SK-N-SH treated with all-trans-retinoic acid at 6 μM for 48 hours (cell line): ENCODE results near the gene SCAND1.

Source experiments
- ATAC-seq: fragments of 200-7000 bp; cut with Tn5 transposase; 3 replicates; pipeline ENCODE4 v1.9.1; 2020; ENCODE audit warnings: mild to moderate bottlenecking, moderate library complexity
- ARNTL ChIP-seq: fragments of 450-650 bp; formaldehyde crosslinking; IDR thresholded peaks from 2 replicates; pipeline ENCODE4 v1.5.0; 2020; ENCODE audit warnings: low read depth, mild to moderate bottlenecking, moderate library complexity, borderline replicate concordance
- BACH2 ChIP-seq: fragments of 250-450 bp; sonication (Bioruptor Pico); IDR thresholded peaks from 2 replicates; pipeline ENCODE4 v1.9.0; 2021; ENCODE audit warnings: mild to moderate bottlenecking, borderline replicate concordance
- CSDC2 ChIP-seq: fragments of 250-450 bp; sonication (Bioruptor Pico); IDR thresholded peaks from 2 replicates; pipeline ENCODE4 v1.5.0; 2020; ENCODE audit warnings: mild to moderate bottlenecking, moderate library complexity
- ESRRG ChIP-seq: fragments of 250-450 bp; sonication (Bioruptor Pico); IDR thresholded peaks from 2 replicates; pipeline ENCODE4 v1.6.1; 2021; ENCODE audit warnings: mild to moderate bottlenecking
- GLIS3 ChIP-seq: fragments of 250-450 bp; sonication (Bioruptor Pico); IDR thresholded peaks from 2 replicates; pipeline ENCODE4 v1.5.0; 2020; ENCODE audit warnings: mild to moderate bottlenecking, moderate library complexity
- OSR1 ChIP-seq: fragments of 250-450 bp; sonication (Bioruptor Pico); IDR thresholded peaks from 2 replicates; pipeline ENCODE4 v1.8.0; 2022; ENCODE audit warnings: moderate library complexity, mild to moderate bottlenecking, inconsistent platforms
- PPARA ChIP-seq: fragments of 250-450 bp; sonication (Bioruptor Pico); IDR thresholded peaks from 2 replicates; pipeline ENCODE4 v1.5.0; 2020; ENCODE audit warnings: mild to moderate bottlenecking, borderline replicate concordance
- SNAI2 ChIP-seq: fragments of 250-450 bp; sonication (Bioruptor Pico); IDR thresholded peaks from 2 replicates; pipeline ENCODE4 v1.5.0; 2020; ENCODE audit warnings: mild to moderate bottlenecking, moderate library complexity
- TCF4 ChIP-seq: fragments of 250-450 bp; sonication (Bioruptor Pico); IDR thresholded peaks from 2 replicates; pipeline ENCODE4 v1.8.0; 2021; ENCODE audit warnings: mild to moderate bottlenecking, moderate library complexity, borderline replicate concordance
- TOX ChIP-seq: fragments of 250-450 bp; sonication (Bioruptor Pico); IDR thresholded peaks from 2 replicates; pipeline ENCODE4 v1.8.0; 2021; ENCODE audit warnings: mild to moderate bottlenecking, moderate library complexity, borderline replicate concordance
- ZC3H10 ChIP-seq: fragments of 250-450 bp; sonication (Bioruptor Pico); IDR thresholded peaks from 2 replicates; pipeline ENCODE4 v1.5.1; 2021; ENCODE audit warnings: mild to moderate bottlenecking, moderate library complexity
- ZFP3 ChIP-seq: fragments of 250-450 bp; sonication (Bioruptor Pico); IDR thresholded peaks from 2 replicates; pipeline ENCODE4 v1.5.0; 2020; ENCODE audit warnings: mild to moderate bottlenecking, moderate library complexity
- ZNF565 ChIP-seq: fragments of 450-650 bp; formaldehyde crosslinking; conservative IDR thresholded peaks from 2 replicates; pipeline ENCODE4 v1.5.0; 2020; ENCODE audit warnings: low read depth, mild to moderate bottlenecking, moderate library complexity
- ZNF8 ChIP-seq: fragments of 450-650 bp; formaldehyde crosslinking; IDR thresholded peaks from 2 replicates; pipeline ENCODE4 v1.5.0; 2020; ENCODE audit warnings: mild to moderate bottlenecking, moderate library complexity
- TF ChIP-seq, protein P1 (sequence below): fragments of 250-450 bp; sonication (Bioruptor Pico); IDR thresholded peaks from 2 replicates; pipeline ENCODE4 v1.8.0; 2021; ENCODE audit warnings: low read depth, mild to moderate bottlenecking, moderate library complexity, borderline replicate concordance
- TF ChIP-seq, protein P2 (sequence below): fragments of 250-450 bp; sonication (Bioruptor Pico); IDR thresholded peaks from 2 replicates; pipeline ENCODE4 v1.5.0; 2020; ENCODE audit warnings: mild to moderate bottlenecking, moderate library complexity
- TF ChIP-seq, protein P3 (sequence below): fragments of 250-450 bp; sonication (Bioruptor Pico); IDR thresholded peaks from 2 replicates; pipeline ENCODE4 v1.5.1; 2020; ENCODE audit warnings: low read depth, mild to moderate bottlenecking, moderate library complexity
- TF ChIP-seq, protein P4 (sequence below): fragments of 250-450 bp; sonication (Bioruptor Pico); IDR thresholded peaks from 2 replicates; pipeline ENCODE4 v1.8.0; 2020; ENCODE audit warnings: mild to moderate bottlenecking, moderate library complexity, borderline replicate concordance

SCAND1 gene

GRCh38 chr20:35942243-35942642, 12.1 kb downstream of the SCAND1 start:
- ATAC-seq, result no peak
- TF ChIP-seq, protein P1, sequence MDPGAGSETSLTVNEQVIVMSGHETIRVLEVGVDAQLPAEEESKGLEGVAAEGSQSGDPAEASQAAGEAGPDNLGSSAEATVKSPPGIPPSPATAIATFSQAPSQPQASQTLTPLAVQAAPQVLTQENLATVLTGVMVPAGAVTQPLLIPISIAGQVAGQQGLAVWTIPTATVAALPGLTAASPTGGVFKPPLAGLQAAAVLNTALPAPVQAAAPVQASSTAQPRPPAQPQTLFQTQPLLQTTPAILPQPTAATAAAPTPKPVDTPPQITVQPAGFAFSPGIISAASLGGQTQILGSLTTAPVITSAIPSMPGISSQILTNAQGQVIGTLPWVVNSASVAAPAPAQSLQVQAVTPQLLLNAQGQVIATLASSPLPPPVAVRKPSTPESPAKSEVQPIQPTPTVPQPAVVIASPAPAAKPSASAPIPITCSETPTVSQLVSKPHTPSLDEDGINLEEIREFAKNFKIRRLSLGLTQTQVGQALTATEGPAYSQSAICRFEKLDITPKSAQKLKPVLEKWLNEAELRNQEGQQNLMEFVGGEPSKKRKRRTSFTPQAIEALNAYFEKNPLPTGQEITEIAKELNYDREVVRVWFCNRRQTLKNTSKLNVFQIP, result no peak
- TF ChIP-seq ZFP3 (CRISPR knock-in tag), result no peak
- no peak for TF ChIP-seq BACH2 (CRISPR knock-in tag)
- no peak for TF ChIP-seq GLIS3
- no peak for TF ChIP-seq ZNF8 (CRISPR knock-in tag)
- TF ChIP-seq TOX, result no peak
- TF ChIP-seq TCF4 (CRISPR knock-in tag), result no peak
- TF ChIP-seq ZNF565 (CRISPR knock-in tag), result no peak
- TF ChIP-seq ARNTL, result no peak

GRCh38 chr20:35941620-35942019, 12.7 kb downstream of the SCAND1 start:
- no peak for ATAC-seq
- TF ChIP-seq TCF4 (CRISPR knock-in tag), result no peak
- TF ChIP-seq, protein P2, sequence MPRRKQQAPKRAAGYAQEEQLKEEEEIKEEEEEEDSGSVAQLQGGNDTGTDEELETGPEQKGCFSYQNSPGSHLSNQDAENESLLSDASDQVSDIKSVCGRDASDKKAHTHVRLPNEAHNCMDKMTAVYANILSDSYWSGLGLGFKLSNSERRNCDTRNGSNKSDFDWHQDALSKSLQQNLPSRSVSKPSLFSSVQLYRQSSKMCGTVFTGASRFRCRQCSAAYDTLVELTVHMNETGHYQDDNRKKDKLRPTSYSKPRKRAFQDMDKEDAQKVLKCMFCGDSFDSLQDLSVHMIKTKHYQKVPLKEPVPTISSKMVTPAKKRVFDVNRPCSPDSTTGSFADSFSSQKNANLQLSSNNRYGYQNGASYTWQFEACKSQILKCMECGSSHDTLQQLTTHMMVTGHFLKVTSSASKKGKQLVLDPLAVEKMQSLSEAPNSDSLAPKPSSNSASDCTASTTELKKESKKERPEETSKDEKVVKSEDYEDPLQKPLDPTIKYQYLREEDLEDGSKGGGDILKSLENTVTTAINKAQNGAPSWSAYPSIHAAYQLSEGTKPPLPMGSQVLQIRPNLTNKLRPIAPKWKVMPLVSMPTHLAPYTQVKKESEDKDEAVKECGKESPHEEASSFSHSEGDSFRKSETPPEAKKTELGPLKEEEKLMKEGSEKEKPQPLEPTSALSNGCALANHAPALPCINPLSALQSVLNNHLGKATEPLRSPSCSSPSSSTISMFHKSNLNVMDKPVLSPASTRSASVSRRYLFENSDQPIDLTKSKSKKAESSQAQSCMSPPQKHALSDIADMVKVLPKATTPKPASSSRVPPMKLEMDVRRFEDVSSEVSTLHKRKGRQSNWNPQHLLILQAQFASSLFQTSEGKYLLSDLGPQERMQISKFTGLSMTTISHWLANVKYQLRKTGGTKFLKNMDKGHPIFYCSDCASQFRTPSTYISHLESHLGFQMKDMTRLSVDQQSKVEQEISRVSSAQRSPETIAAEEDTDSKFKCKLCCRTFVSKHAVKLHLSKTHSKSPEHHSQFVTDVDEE, result no peak
- TF ChIP-seq ESRRG (CRISPR knock-in tag), result no peak
- TF ChIP-seq, protein P1, result no peak
- TF ChIP-seq SNAI2 (CRISPR knock-in tag), result no peak

DNA sequence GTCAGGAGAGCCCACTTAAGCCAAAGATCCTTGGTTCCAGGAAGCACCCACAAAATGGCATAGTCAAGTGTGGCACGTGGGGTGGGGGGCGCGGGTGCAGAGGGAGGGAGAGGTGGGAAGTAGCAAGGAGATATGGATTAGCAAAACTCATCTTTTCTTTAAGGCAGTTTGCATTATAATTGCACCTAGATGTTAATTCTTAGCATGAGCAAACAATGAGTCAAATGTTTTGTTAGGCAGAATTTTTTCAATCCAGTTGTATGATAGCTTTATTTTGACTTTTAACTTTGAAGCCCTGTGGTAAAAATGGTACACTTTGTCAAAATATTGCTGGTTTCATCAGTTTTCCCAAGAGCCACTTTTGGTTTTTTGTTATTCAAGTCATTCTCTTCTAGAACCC, 15.0 kb downstream of the SCAND1 start:
- TF ChIP-seq PPARA (CRISPR knock-in tag), result no peak
- TF ChIP-seq, protein P3, sequence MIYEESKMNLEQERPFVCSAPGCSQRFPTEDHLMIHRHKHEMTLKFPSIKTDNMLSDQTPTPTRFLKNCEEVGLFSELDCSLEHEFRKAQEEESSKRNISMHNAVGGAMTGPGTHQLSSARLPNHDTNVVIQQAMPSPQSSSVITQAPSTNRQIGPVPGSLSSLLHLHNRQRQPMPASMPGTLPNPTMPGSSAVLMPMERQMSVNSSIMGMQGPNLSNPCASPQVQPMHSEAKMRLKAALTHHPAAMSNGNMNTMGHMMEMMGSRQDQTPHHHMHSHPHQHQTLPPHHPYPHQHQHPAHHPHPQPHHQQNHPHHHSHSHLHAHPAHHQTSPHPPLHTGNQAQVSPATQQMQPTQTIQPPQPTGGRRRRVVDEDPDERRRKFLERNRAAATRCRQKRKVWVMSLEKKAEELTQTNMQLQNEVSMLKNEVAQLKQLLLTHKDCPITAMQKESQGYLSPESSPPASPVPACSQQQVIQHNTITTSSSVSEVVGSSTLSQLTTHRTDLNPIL (CRISPR knock-in tag), result no peak
- TF ChIP-seq OSR1 (CRISPR knock-in tag), result no peak
- TF ChIP-seq ZNF8 (CRISPR knock-in tag), result no peak
- no peak for TF ChIP-seq SNAI2 (CRISPR knock-in tag)
- no peak for TF ChIP-seq CSDC2 (CRISPR knock-in tag)
- TF ChIP-seq GLIS3, result no peak
- no peak for TF ChIP-seq TOX
- TF ChIP-seq, protein P1, result no peak
- no peak for TF ChIP-seq ZC3H10 (CRISPR knock-in tag)
- TF ChIP-seq, protein P4, sequence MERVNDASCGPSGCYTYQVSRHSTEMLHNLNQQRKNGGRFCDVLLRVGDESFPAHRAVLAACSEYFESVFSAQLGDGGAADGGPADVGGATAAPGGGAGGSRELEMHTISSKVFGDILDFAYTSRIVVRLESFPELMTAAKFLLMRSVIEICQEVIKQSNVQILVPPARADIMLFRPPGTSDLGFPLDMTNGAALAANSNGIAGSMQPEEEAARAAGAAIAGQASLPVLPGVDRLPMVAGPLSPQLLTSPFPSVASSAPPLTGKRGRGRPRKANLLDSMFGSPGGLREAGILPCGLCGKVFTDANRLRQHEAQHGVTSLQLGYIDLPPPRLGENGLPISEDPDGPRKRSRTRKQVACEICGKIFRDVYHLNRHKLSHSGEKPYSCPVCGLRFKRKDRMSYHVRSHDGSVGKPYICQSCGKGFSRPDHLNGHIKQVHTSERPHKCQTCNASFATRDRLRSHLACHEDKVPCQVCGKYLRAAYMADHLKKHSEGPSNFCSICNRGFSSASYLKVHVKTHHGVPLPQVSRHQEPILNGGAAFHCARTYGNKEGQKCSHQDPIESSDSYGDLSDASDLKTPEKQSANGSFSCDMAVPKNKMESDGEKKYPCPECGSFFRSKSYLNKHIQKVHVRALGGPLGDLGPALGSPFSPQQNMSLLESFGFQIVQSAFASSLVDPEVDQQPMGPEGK, result no peak
- no peak for TF ChIP-seq ARNTL
- TF ChIP-seq ZFP3 (CRISPR knock-in tag), result no peak
- TF ChIP-seq, protein P2, result no peak
- no peak for TF ChIP-seq ESRRG (CRISPR knock-in tag)
- ATAC-seq, result no peak
